ENCODE measurements around the gene ASGR1.
"Not testable (repeated sequence)": the region's sequence is repeated elsewhere in the genome, so short reads cannot be mapped to it uniquely, and the experiment has no call there.

ASGR1 gene

GRCh38 chr17:7158424-7158823 is 20.7 kb downstream of the ASGR1 start:
- DNase-seq, result not testable (repeated sequence)

DNA sequence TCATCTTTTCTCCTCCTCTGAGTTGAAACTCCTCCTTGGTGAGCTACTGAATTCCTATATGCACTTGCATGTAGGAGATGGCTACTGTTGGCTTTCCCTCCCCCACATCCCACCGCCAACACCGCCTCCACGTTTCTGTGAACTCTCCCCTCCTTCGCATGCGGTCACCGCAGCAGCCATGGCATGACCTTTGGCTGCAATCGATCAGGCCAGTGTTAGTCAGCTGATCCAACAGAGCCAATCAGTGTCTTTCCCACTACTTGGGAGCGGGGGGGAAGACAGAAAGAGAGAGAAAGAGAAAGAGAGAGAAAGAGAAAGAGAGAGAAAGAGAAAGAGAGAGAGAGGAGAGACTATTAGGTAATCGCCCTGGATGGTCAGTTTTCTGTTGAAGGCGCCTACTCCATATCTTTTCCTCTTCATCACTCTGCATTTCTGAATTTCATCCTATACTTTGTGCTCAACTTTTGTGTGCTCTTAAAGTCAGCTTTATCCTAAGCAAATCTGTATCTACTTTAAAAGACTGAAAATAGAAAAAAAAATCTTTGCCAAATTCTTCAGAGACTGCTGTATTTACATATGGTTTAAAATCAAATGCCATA is 22.7 kb downstream of the ASGR1 start:
- DNase-seq, result no peak

- no peak for DNase-seq
Measured at GRCh38 chr17:7147772-7148171, 31.4 kb downstream of the ASGR1 start.

- DNase-seq, result no peak
Measured at GRCh38 chr17:7146115-7146514, 33.1 kb downstream of the ASGR1 start.

DNA sequence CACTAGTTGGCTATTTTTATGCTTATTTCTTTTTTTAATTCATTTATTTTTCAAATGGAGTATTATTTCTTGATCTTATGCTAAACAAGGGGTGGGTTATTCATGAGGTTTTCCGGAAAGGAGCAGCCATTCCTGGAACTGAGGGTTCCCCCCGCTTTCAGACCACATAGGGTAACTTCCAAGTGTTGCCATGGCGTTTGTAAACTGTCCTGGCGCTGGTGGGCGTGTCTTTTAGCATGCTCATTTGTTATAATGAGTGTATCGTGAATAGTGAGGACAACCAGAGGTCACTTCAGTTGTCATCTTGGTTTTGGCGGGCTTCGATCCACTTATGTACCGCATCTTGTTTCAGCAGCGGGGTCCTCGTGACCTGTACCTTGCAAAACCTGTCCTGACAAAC is 35.0 kb downstream of the ASGR1 start:
- no peak for DNase-seq

- DNase-seq, result no peak
Measured at GRCh38 chr17:7141824-7142223, 37.3 kb downstream of the ASGR1 start.

DNA sequence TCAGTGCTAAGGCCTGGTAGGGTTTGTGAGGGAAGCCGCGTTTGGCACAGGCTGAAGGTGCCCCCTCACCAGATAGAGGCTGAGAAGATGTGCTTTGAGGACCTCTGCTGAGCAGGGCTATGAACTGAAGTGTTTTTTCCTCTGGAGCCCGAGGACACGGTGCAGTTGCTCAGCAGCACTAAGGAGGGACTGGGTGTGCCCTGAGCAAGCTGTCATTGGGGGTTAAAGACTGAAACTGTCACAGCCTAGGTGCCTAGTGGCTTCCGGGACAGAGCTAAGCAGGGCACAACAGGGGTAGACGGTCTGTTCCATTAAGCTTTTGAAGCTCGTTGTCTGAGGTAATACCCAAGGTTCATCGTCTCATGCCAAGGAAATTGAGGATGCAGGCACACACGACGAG is 39.8 kb downstream of the ASGR1 start:
- DNase-seq, result no peak

GRCh38 chr17:7138800-7139381 is 40.3 kb downstream of the ASGR1 start:
- DNase-seq, result no peak

- DNase-seq, result no peak
Measured at GRCh38 chr17:7137171-7137943, 41.8 kb downstream of the ASGR1 start.

DNA sequence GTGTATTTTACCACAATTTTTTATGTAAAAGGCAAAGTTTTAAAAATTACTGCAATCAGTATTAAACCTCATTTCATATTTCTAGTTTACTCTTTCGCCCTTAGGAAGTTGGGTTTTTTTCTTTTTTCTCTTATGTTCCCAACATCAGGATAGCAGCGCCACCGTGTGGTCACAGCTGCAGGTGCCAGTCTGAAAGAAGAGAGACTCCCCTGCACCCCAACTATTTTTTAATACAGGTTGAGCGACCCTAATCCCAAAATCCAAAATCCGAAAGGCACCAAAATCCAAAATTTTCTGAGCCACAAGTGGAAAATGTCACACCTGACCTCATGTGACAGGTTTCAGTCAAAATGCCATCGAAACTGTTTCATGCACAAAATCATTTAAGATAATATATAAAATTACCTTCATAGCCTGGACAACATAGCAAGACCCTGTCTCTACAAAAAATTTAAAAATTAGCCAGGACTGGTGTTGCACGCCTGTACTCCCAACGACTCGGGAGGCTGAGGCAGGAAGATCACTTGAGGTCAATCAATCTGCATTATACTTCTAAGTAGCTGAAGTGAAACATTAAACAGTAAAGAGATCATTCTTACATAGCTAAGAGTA is 42.8 kb downstream of the ASGR1 start:
- DNase-seq, result peak; percentile 42 to 77 (median 68)

- no peak for DNase-seq
Measured at GRCh38 chr17:7133916-7134315, 45.3 kb downstream of the ASGR1 start.

DNA sequence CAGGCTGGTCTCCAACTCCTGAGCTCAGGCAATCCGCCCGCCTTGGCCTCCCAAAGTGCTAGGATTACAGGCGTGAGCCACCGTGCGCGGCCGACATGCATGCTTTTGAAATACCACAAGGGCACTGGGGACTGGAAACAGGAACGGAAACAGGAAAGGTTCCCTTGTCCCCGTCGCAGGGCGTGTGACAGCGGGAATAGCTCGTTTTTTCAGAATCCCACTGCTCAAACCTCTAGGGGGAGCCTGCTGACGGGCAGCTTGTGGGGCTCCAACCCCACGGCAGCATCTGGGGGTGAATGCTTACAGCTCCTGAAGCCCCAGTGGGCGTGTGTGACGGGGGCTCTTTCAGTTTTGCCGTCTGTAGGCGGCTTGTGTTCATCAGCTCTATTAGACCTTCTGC is 45.7 kb downstream of the ASGR1 start:
- DNase-seq, result peak in 4 of 6 experiments; percentile 26 to 44 (median 36)

DNA sequence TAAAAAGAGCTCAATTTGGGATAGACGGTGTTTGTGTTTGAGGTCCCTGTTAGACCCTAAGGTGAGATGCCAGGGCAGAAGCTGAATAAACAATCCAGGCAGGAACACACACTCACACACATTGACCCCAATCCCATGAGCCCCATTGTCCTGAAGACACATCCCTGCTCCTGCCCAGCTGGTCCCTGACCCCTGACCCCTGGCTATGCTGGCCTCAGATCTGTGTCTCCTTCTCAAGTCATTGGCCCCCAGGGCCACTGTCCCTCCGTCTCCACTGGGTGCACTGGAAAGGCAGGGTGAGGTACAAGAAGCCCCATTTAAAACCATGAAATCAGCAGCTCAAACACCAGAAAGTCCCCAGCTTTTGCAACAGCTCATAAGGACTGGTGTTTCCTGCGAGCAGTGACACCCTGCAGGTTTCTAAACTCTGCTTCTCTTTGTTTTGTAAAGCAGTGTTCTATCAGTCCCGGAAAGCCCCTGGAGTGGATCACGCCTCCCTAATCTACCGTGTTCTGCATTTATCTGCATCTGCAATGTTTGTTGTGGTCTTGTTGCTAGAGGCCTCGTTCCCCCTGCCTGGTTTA is 46.6 kb downstream of the ASGR1 start:
- DNase-seq, result peak; percentile 52 to 83 (median 72)

GRCh38 chr17:7131423-7131791 is 47.8 kb downstream of the ASGR1 start:
- DNase-seq, result no peak

- no peak for DNase-seq
Measured at GRCh38 chr17:7130621-7131422, 48.3 kb downstream of the ASGR1 start.

- no peak for DNase-seq
Measured at GRCh38 chr17:7129311-7129710, 49.9 kb downstream of the ASGR1 start.

DNA sequence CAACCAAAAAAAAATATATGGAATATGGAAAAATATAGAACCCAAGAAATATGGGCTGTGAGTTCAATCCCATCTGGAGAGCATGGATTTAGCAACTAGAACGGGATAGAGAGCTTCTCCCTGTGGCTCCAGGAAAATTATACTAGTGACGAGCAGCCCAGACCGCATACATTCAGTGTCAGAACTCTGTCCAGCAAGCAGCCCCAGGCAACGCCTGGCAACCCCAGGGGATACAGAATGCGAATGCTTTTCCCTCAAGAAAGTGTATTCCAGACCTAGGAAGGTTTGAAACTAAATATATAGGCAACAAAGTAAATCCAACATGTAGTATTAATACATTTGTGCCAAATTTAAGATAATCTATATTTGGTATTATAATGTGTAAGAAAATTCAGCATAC is 51.0 kb downstream of the ASGR1 start:
- DNase-seq, result no peak

GRCh38 chr17:7127501-7127900 is 51.7 kb downstream of the ASGR1 start:
- DNase-seq, result not testable (repeated sequence)

DNA sequence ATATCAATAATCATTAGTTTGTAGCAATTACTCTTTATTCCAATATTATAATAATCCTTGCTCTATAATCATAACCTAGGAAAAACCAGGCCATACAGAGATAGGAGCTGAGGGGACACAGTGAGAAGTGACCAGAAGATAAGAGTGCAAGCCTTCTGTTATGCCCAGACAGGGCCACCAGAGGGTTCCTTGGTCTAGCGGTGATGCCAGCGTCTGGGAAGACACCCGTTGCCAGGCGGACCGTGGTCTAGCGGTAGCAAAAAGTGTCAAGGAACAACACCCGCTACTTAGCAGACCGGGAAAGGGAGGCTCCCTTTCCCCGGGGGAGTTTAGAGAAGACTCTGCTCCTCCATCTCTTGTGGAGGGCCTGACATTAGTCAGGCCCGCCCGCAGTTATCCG is 52.8 kb downstream of the ASGR1 start:
- DNase-seq, result not testable (repeated sequence)

DNA sequence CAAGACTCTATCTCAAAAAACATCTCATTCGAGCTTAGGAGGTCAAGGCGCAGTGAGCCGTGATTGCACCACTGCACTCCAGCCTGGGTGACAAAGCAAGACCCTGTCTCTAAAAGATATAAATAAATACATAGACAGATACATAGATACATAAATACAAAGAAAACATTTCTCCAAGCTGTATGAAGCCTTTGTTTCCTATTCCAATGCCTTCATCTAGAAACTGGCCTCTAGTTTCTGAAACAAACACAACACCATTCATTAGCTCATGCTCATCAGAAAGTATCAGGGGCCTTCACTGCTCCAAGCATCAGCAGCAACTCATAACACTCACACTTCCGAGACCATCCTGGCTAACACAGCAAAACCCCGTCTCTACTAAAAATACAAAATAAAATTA is 54.2 kb downstream of the ASGR1 start:
- no peak for DNase-seq

DNA sequence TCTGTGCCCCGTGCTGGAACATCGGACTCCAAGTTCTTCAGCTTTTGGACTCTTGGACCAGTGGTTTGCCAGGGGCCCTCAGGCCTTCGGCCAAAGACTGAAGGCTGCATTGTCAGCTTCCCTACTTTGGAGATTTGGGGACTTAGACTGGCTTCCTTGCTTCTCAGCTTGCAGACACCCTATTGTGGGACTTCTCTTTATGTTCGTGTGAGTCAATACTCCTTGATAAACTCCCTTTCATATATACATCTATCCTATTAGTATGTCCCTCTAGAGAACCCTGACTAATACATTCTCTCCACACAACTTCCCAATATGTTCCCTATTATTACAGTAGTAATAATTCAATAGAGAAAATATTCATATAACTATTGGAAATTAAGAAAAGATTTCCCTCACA is 55.3 kb downstream of the ASGR1 start:
- no peak for DNase-seq
